Stimulated activated memory B cell treated with anti-CD40 and anti-IgM and Interleukin-4, amounts not matched to agents 10 μg/mL and 1 μg/mL and 100 μg/mL, for 72 hours (primary cell): ENCODE measurements around the gene PRSS22.
A peak's percentile ranks its signal among the peaks of the same experiment; 100 is the strongest.

ENCODE experiments used
- ATAC-seq: fragments of 150-1000 bp; cut with Tn5 transposase; 2 replicates; pipeline ENCODE4 v1.10.0; 2021
- H3K27ac Mint-ChIP-seq: one replicate; pipeline ENCODE4 v1.8.0; 2022; ENCODE audit warnings: mild to moderate bottlenecking, mixed read lengths
- H3K27me3 Mint-ChIP-seq: one replicate; pipeline ENCODE4 v1.8.0; 2022; ENCODE audit warnings: mixed read lengths
- H3K36me3 Mint-ChIP-seq: one replicate; pipeline ENCODE4 v1.8.0; 2022; ENCODE audit warnings: mixed read lengths
- H3K4me1 Mint-ChIP-seq: one replicate; pipeline ENCODE4 v1.8.0; 2022; ENCODE audit warnings: mixed read lengths
- H3K4me3 Mint-ChIP-seq: one replicate; pipeline ENCODE4 v1.8.0; 2022; ENCODE audit warnings: mild to moderate bottlenecking, moderate library complexity, mixed read lengths
- H3K9me3 Mint-ChIP-seq: one replicate; pipeline ENCODE4 v1.8.0; 2022; ENCODE audit warnings: mixed read lengths

The PRSS22 gene

DNA sequence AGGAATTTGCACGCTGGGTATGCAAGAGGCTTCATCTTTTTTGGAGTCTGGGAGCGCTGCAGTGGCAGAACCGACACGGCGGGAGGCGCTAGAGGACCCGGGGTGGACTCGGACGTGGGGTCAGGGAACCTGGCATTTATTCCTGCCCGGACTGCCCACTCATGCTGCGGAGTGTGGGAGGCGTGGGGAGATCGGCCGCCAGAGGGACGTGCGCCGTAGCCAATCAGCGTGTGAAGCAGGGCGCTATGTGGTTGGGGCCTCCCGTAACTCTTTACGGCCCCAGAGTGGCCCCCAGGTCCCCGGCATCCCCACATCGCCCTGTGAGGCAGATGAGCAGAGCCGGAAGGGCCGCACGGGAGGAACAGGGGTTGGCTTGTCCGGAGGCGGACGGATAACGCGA is 36.3 kb upstream of the PRSS22 start:
- ATAC-seq = no peak
- no peak overlapping the region for H3K27ac Mint-ChIP-seq
- H3K4me3 Mint-ChIP-seq = no peak overlapping the region
- no peaks in the 10 kb centered on the region for H3K9me3 Mint-ChIP-seq
- H3K27me3 Mint-ChIP-seq = no peaks in the 10 kb centered on the region
- H3K36me3 Mint-ChIP-seq = no peaks in the 10 kb centered on the region
- peaks cover 25% of the 10 kb centered on the region for H3K4me1 Mint-ChIP-seq

DNA sequence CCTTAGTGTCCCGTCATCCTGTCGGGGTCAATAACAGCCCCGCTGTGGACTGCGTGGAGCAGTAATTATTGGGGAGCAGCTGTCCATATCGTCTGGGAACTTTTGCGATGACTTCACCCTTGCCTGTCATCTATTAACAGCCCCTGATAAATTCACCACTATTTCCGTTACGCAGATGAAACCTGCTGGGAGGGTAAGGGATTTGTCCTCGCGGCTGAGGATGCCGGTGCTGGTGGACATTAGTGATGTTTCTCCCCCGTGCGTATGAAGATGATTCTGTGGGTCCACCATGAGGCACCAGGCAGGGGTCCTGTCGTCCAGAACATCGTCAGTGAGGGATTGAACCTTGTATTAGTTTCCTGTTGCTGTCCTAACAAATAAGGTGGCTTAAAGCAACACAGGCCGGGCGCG is 26.1 kb upstream of the PRSS22 start:
- Mint-ChIP-seq H3K36me3 (peaks cover 4% of the 10 kb centered on the region), H3K27me3 (no peaks in the 10 kb centered on the region), H3K9me3 (no peaks in the 10 kb centered on the region), H3K4me3 (peak overlapping the region; percentile 85), H3K4me1 (peaks cover 10% of the 10 kb centered on the region), H3K27ac (peak overlapping the region; percentile 86)
- ATAC-seq = no peak

DNA sequence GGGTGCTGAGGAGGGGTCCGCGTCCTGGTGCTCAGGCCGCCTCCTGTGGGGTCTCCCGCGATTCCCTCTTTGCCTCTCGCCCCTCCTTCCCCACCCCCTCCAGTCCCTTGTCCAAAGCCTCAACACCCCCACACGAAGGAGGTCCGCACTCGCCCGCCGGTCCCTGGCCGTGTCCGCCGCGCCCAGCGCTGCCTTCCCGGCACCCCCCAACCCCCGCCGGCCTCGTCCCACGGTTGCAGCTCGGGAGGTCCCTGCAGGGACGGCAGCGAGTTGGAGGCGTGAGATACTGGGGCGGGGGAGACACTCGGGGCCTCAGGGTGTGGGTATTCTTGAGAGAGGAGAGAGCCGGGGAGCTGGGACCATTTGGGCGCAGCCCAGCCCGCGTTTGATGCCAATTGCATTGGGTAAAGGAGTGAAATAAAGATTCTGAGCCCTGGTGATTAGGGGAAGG is 25.5 kb upstream of the PRSS22 start:
- H3K4me3 Mint-ChIP-seq = peak overlapping the region; percentile 85
- ATAC-seq = no peak
- peak overlapping the region; percentile 86 for H3K27ac Mint-ChIP-seq
- H3K9me3 Mint-ChIP-seq = no peaks in the 10 kb centered on the region
- peaks cover 10% of the 10 kb centered on the region for H3K4me1 Mint-ChIP-seq
- H3K27me3 Mint-ChIP-seq = no peaks in the 10 kb centered on the region
- peaks cover 4% of the 10 kb centered on the region for H3K36me3 Mint-ChIP-seq

DNA sequence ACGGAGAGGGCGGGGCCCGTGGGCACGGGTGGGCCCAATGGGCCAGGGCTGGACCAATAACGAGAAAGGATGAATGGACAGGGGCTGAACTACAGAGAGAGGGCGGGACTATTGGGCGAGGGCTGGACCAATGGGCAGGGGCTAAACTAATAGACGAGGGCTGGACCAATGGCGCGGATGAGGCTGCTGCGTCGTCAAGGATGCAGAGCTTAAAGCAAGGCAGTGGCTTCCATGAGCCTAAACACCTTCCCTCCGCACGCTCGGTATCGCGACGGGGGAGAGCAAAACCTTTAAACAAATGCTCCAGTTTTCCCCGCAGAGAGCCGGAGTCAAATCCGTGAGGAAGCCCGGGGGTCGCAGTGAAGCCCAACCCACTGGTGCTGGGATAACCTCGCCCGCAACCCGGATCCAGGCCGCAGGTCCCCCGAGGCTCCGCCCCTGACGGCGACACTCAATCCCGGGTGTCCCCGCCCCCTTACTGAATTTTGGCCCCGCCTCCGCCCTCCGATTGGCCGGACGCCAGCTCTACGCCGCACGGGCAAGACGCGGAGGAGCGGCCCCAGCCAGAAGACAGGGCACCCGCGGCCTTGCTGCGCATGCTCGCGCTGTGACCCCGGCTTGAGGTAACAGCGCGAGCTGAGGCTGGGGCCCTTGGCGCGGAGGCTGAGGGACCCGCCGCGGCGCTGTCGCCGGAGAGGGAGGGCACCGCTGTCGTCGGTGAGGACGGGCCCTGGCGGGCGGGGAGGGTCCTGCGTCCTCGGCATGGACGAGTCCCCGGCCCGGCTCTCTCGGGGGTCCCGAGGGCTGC is 24.9 kb upstream of the PRSS22 start, which contains the start of gene FLYWCH2:
TSS of gene FLYWCH2 (plus strand) at position 566 of the 808 bp plus-strand sequence. CDS start 13,235 bp downstream, outside the sequence.
- Mint-ChIP-seq H3K27ac (peak within 1 kb of the TSS; percentile 86), H3K4me3 (peak within 1 kb of the TSS; percentile 85), H3K4me1 (peaks cover 10% of the 10 kb centered on the region), H3K9me3 (no peaks in the 10 kb centered on the region), H3K27me3 (no peaks in the 10 kb centered on the region), H3K36me3 (peaks cover 4% of the 10 kb centered on the region)
- peak; percentile 98 for ATAC-seq

DNA sequence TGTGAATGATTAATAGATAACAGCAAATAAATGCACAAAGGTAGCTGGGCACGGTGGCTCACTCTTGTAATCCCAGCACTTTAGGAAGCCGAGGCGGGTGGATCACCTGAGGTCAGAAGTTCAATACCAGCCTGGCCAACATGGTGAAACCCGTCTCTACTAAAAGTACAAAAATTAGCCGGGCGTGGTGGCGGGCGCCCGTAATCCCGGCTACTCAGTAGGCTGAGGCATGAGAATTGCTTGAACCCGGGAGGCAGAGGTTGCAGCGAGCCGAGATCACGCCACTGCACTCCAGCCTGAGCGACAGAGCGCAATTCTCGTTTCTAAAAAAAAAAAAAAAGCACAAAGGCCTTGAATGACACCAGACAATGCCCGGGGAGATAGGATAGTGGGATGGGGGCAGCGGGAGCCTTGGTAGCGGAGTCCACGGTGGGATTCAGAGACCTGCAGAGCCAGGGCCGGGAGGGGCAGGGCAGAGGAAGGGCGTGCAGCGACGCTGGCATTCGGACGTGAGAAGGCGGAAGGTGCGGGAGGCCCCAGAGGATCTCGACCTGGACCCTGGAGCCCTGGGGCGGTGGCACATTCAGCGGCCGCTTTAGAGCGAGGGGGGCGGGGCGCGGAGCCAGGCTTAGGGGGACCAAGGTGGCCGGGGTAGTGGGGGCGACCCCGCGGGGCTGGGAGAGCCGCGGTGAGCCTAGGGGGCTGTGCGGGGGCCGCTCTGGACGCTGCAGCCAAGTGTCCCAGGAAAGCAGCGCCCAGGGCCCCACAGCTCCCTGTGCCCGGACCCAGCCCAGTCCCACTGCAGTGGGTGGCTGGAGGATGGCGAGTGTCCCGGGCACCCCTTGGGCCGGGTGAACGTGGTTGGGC is 24.0 kb upstream of the PRSS22 start:
- Mint-ChIP-seq H3K4me1 (peaks cover 10% of the 10 kb centered on the region), H3K36me3 (peaks cover 4% of the 10 kb centered on the region), H3K27ac (peak overlapping the region; percentile 86), H3K4me3 (peak overlapping the region; percentile 85), H3K27me3 (no peaks in the 10 kb centered on the region), H3K9me3 (no peaks in the 10 kb centered on the region)
- ATAC-seq = peak; percentile 38

DNA sequence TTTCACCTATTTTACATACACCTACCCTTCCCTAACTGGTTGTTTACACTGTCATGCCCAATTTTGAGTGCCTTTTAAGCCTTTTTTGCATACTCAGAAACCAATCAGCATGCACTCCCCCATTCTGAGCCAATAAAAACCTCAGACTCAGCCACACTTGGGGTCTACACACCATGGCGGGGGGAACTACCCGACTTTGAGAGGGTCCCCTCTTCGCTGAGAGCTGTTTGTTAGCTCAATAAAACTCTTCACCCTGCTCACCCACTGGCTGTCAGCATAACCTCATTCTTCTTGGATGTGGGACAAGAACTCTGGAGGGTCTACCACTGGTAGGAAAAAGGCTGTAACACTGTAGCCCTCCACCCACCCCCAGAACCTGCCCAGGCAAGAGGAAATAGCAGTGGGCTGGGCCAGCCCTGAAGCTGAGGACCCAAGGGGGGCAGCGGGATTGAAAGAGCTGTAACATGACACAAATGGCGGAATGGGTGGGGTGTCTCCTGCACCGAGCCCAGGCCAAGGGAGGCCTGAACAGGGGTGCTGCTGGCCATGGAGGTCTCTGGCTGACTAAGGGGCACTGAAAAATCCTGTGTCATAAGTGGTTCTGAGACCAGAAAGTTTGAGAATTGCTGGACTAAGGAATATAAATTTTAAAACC is 22.0 kb upstream of the PRSS22 start:
- no peaks in the 10 kb centered on the region for H3K9me3 Mint-ChIP-seq
- H3K27ac Mint-ChIP-seq = no peak overlapping the region
- H3K4me1 Mint-ChIP-seq = peaks cover 11% of the 10 kb centered on the region
- ATAC-seq = no peak
- H3K27me3 Mint-ChIP-seq = no peaks in the 10 kb centered on the region
- H3K4me3 Mint-ChIP-seq = no peak overlapping the region
- peaks cover 4% of the 10 kb centered on the region for H3K36me3 Mint-ChIP-seq

DNA sequence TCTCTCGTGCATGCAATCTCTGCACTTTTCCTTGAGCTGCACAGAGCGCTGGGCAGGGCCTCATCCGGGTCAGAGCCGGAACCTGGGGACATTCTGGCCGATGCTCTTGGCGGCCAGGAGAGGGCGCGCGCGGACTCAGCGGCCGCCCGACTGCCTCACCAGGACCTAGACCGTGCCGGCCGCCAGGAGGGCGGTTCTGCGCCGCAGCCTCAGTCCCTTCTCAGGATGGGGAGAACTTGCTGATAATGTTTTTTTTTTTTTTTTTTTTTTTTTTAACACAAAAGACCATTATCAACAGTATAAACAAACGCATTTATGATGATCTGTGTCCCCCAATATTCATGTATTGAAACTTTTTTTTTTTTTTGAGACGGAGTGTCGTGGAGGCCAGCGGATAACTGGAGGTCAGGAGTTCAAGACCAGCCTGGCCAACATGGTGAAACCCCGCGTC is 17.0 kb upstream of the PRSS22 start:
- peaks cover 16% of the 10 kb centered on the region for H3K27me3 Mint-ChIP-seq
- no peak overlapping the region for H3K27ac Mint-ChIP-seq
- no peaks in the 10 kb centered on the region for H3K9me3 Mint-ChIP-seq

DNA sequence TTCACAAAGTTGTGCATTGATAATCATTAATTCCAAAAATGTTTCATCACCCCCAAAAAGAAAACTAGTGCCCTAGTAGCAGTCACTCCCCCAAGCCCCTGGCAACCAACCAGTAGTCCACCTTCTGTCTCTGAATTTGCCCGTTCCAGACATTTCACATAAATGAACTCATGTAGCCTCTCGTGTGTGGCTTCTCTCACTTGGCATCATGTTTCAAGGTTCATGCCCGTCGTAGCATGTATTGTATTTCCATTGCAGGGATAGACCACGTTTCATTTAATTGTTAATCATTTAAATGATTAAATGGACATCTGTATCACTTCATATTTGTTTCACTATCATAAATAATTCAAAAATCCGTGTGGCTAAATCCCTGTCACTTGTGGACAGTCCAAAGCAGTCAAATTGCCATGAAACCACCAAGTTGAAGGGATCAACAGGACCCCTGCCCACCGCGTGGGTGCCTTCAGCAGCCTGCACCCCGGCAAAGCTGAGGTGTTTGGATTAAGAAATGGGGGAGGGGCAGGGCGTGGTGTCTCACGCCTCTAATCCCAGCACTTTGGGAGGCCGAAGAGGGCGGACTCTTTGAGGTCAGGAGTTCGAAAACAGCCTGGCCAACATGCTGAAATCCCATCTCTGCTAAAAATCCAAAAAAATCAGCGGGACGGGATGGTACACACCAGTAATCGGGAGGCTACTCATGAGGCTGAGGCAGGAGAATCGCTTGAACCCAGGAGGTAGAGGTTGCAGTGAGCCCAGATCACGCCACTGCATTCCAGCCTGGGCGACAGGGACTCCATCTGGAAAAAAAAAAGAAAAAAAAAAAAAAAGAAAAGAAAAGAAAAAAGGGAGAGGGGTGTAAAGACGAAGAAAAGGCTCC is 16.3 kb upstream of the PRSS22 start:
- ATAC-seq = no peak
- no peaks in the 10 kb centered on the region for H3K9me3 Mint-ChIP-seq
- H3K27ac Mint-ChIP-seq = no peak overlapping the region
- H3K36me3 Mint-ChIP-seq = no peaks in the 10 kb centered on the region
- peaks cover 5% of the 10 kb centered on the region for H3K4me1 Mint-ChIP-seq
- H3K27me3 Mint-ChIP-seq = peaks cover 21% of the 10 kb centered on the region
- no peak overlapping the region for H3K4me3 Mint-ChIP-seq

More for the DNA sequence above, 17.0 kb upstream of the PRSS22 start:
- peaks cover 5% of the 10 kb centered on the region for H3K4me1 Mint-ChIP-seq
- ATAC-seq = peak; percentile 99
- peaks cover 4% of the 10 kb centered on the region for H3K36me3 Mint-ChIP-seq
- no peak overlapping the region for H3K4me3 Mint-ChIP-seq

DNA sequence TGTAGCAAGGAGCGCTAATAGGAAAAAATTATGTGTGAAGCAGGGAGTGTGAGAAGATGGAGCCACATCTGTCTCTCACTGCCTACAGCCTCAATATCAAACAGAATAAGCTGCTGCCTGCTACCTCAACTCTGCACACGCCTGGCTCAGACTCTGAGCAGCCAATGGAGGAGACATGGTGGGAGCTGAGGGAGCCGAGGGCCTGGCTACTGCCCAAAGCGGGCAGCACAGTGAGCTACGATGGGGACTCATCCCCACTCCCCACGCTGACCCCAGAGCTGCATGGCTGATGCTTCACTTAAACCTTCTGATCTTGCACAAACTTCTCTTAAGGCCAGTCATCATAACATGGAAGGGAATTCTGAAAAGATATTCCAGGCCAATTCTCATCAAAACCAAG is 14.0 kb upstream of the PRSS22 start:
- no peak overlapping the region for H3K27ac Mint-ChIP-seq
- peaks cover 11% of the 10 kb centered on the region for H3K4me1 Mint-ChIP-seq
- no peak overlapping the region for H3K4me3 Mint-ChIP-seq
- H3K36me3 Mint-ChIP-seq = no peaks in the 10 kb centered on the region
- peaks cover 21% of the 10 kb centered on the region for H3K27me3 Mint-ChIP-seq
- no peak for ATAC-seq
- no peaks in the 10 kb centered on the region for H3K9me3 Mint-ChIP-seq

DNA sequence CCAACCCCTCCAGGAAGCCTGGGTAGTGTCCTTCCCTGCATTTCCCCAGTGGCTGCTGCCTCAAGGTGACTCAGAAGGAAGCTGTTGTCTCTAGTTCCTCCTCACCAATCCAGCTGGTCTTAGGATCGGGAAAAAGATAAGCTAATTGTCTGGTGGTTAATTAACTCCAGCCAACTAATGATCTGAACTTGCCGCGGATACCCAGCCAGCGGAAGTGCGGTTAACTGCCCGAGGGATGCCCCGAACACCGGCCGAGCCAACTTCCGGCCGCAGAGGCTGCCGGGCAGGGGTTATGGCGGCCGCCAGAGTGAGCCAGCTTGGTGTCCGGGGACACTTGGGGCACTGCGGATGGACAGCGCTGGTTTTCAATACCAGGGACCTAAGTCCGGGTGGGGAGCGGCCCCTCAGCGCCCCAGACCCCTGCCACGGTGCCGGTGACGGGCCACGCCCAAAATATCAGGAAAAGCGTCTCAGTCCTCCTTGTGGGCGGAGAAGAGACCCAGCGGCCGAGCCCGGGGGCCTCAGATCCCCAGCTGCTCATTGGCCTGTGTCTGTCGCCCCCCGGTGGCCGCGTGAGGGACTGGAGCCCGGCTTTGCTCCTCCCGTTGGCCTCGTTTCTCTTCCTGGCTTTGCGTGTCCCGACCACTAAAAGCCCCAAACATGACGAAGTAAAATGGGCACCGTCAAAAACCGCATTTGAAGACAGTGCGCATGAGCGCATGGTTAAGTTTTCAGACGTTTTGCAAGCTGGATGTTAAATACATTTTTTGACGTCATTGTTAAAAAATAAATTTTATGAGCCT is 10.2 kb upstream of the PRSS22 start:
- peaks cover 6% of the 10 kb centered on the region for H3K4me1 Mint-ChIP-seq
- peak; percentile 96 for ATAC-seq
- peak overlapping the region; percentile 98 for H3K27ac Mint-ChIP-seq
- H3K27me3 Mint-ChIP-seq = peaks cover 21% of the 10 kb centered on the region
- H3K36me3 Mint-ChIP-seq = no peaks in the 10 kb centered on the region
- peak overlapping the region; percentile 99 for H3K4me3 Mint-ChIP-seq
- H3K9me3 Mint-ChIP-seq = no peaks in the 10 kb centered on the region

DNA sequence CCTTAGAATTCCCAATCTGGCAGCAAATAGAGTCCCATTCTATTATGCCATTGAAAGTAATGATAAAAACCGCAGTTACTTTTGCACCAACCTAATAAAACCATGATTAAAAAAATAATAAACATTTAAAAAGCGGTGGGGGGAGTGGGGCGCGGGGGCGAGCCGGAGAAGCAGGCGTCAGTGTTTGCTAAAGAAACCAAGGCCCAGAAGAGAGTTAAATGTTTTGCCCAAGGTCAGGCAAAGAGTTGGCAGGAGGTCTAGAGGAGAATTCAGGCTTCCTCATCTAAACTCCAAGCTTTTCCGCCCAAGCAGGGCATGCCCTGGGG is 9.7 kb upstream of the PRSS22 start:
- peaks cover 21% of the 10 kb centered on the region for H3K27me3 Mint-ChIP-seq
- peak overlapping the region; percentile 98 for H3K27ac Mint-ChIP-seq
- no peaks in the 10 kb centered on the region for H3K9me3 Mint-ChIP-seq
- H3K4me1 Mint-ChIP-seq = peaks cover 6% of the 10 kb centered on the region
- no peaks in the 10 kb centered on the region for H3K36me3 Mint-ChIP-seq
- ATAC-seq = no peak
- H3K4me3 Mint-ChIP-seq = peak overlapping the region; percentile 99

DNA sequence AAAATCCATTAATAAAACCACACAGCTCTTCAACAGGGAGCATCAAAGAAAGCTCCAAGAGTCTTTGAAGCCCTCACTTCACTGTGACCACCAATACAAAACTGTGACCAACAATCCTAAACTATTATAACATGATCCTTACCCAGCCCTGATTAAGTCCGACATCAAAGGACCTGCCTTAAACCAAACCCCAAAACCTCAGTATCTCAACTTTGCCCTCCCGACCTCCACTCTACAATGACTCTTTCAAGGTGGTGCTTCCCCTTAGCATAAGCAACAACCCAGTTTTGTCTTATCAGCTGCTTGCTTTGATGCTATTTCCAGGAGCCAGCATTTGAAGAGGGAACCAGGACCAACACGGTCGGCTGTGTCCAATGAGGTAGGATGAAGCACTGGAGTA is 8.5 kb upstream of the PRSS22 start:
- no peak for ATAC-seq
- no peak overlapping the region for H3K4me3 Mint-ChIP-seq
- peaks cover 21% of the 10 kb centered on the region for H3K27me3 Mint-ChIP-seq
- H3K4me1 Mint-ChIP-seq = peaks cover 6% of the 10 kb centered on the region
- no peaks in the 10 kb centered on the region for H3K9me3 Mint-ChIP-seq
- no peak overlapping the region for H3K27ac Mint-ChIP-seq
- H3K36me3 Mint-ChIP-seq = no peaks in the 10 kb centered on the region

DNA sequence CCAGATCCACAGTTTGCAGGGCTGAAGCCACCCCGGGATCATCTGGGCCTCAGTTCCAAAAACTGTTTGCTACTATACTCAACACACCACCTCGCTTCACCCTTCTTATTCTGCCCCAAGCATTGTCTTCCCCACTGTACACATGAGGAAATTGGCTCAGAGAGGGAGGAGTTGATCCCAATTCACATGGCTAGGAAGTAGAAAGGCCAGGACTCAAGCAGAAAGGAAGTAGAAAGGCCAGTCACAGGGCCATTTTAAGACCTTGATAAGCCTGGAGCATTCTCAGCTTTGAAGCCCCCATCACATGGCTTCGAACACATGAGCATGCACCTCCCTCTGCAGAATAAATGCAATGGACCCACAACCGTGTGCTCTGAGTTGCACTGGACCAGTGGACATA is 7.7 kb upstream of the PRSS22 start:
- Mint-ChIP-seq H3K36me3 (no peaks in the 10 kb centered on the region), H3K27me3 (peaks cover 21% of the 10 kb centered on the region), H3K27ac (no peak overlapping the region), H3K4me3 (no peak overlapping the region), H3K4me1 (peaks cover 6% of the 10 kb centered on the region), H3K9me3 (no peaks in the 10 kb centered on the region)
- no peak for ATAC-seq
